HepG2 (cell line): ENCODE results near the gene NIPAL3. TPM values are rescaled to one million over a fixed set of nuclear protein-coding genes. Genes with fewer than 3 reads are reported as not detected.

Experiments used
- ATAC-seq: fragments of 200-7000 bp; cut with Tn5 transposase; 3 replicates; pipeline ENCODE4 v1.9.1; 2020; ENCODE audit warnings: mild to moderate bottlenecking, moderate library complexity
- BruUV-seq: library from RNA; stranded (reverse); fragments of 400-500 nt; replicated peaks from 2 replicates; lab custom pipeline; 2021; lab: Mats Ljungman, UMichigan
- CTCF ChIA-PET: fragments of 300-600 bp; formaldehyde crosslinking; extraction: SDS; loops from one replicate; lab custom pipeline; 2021; ENCODE audit warnings: low total read pairs, inconsistent platforms, low intra/inter-chr PET ratio; lab: Yijun Ruan, JAX
- POLR2A ChIA-PET: fragments of 350-600 bp; sonication (Branson Sonifier 250); formaldehyde crosslinking; loops from one replicate; lab custom pipeline; 2020; ENCODE audit warnings: antibody characterized with exemption, inconsistent platforms; lab: Yijun Ruan, JAX
- DNase-seq: peaks from one replicate; pipeline ENCODE4 v3.0.0-alpha.2; 2015; ENCODE audit warnings: low spot score
- FAIRE-seq: peaks from 3 replicates; lab custom pipeline; 2011; peaks lifted over from hg19 to GRCh38; lab: Jason Lieb, UNC
- H2AFZ ChIP-seq: one replicate; pipeline ENCODE4 v1.6.1; 2011; ENCODE audit warnings: low read length, inconsistent platforms
- H3K27ac ChIP-seq: fragments of 300-600 bp; 3 replicates; pipeline ENCODE4 v1.8.0; 2011; ENCODE audit warnings: mixed run types, mild to moderate bottlenecking, mixed read lengths, low read length, inconsistent platforms; ENCODE audit not compliant: insufficient read depth; ENCODE audit errors: extremely low read length
- H3K27me3 ChIP-seq, 2 experiments: fragments of 200-600 bp in 1 of 2; 2 replicates in 1 of 2; 3 replicates in 1 of 2; pipeline versions ENCODE4 v1.6.0 to v1.8.0; 2011; ENCODE audit warnings: low read length in 2 of 2, mild to moderate bottlenecking in 2 of 2, moderate library complexity in 2 of 2, inconsistent platforms in 1 of 2; ENCODE audit not compliant: insufficient read depth in 2 of 2, control insufficient read depth in 1 of 2
- H3K36me3 ChIP-seq, 2 experiments: fragments of 200-600 bp in 1 of 2; replicated peaks in 1 of 2; 2 replicates in 1 of 2; 3 replicates in 1 of 2; pipeline versions ENCODE4 v1.5.1 to v1.8.0; 2011; ENCODE audit warnings: low read length in 2 of 2, inconsistent platforms in 1 of 2; ENCODE audit not compliant: insufficient read depth in 2 of 2, control insufficient read depth in 1 of 2
- H3K4me1 ChIP-seq: 2 replicates; pipeline ENCODE4 v1.5.1; 2012; ENCODE audit warnings: low read length, inconsistent platforms; ENCODE audit not compliant: insufficient read depth
- H3K4me2 ChIP-seq: 2 replicates; pipeline ENCODE4 v1.6.0; 2011; ENCODE audit warnings: low read depth, low read length, inconsistent platforms
- H3K4me3 ChIP-seq, 3 experiments: fragments of 200-600 bp in 1 of 3; sonication (generic), shearing (Covaris generic) in 1 of 3; replicated peaks in 1 of 3; 2 replicates each; pipeline ENCODE4 v1.5.1; 2011 to 2016; ENCODE audit warnings: low read length in 3 of 3, inconsistent platforms in 2 of 3, low read depth in 2 of 3, mild to moderate bottlenecking in 2 of 3, control low read depth in 1 of 3, mixed read lengths in 1 of 3; ENCODE audit not compliant: insufficient read depth in 1 of 3
- H3K79me2 ChIP-seq: one replicate; pipeline ENCODE4 v1.6.1; 2011; ENCODE audit warnings: low read length, inconsistent platforms; ENCODE audit not compliant: insufficient read depth
- H3K9ac ChIP-seq: 2 replicates; pipeline ENCODE4 v1.6.0; 2011; ENCODE audit warnings: mild to moderate bottlenecking, low read depth, low read length, inconsistent platforms; ENCODE audit not compliant: insufficient read depth
- H3K9me3 ChIP-seq: 2 replicates; pipeline ENCODE4 v1.5.1; 2012; ENCODE audit warnings: mild to moderate bottlenecking, low read length
- H4K20me1 ChIP-seq: 2 replicates; pipeline ENCODE4 v1.6.0; 2011; ENCODE audit warnings: inconsistent platforms, mild to moderate bottlenecking, low read length, moderate library complexity; ENCODE audit not compliant: insufficient read depth
- BHLHE40 ChIP-seq: IDR thresholded peaks from 2 replicates; pipeline ENCODE4 v1.6.1; 2011; ENCODE audit warnings: low read length, improper control_type of control experiment
- FOXK2 ChIP-seq: fragments of 450-650 bp; IDR thresholded peaks from 2 replicates; pipeline ENCODE4 v1.6.1; 2016
- NFYB ChIP-seq: sonication (generic); formaldehyde crosslinking; IDR thresholded peaks from 2 replicates; pipeline ENCODE4 v1.4.0; 2020; ENCODE audit warnings: missing genetic modification reagents
- NFYC ChIP-seq: IDR thresholded peaks from 2 replicates; pipeline ENCODE4 v1.6.1; 2016; ENCODE audit warnings: missing genetic modification reagents, missing compliant biosample characterization
- SOX5 ChIP-seq: IDR thresholded peaks from 2 replicates; pipeline ENCODE4 v1.6.1; 2016; ENCODE audit warnings: borderline replicate concordance
- TOPORS ChIP-seq: sonication (generic); formaldehyde crosslinking; IDR thresholded peaks from 2 replicates; pipeline ENCODE4 v1.8.0; 2023; ENCODE audit warnings: mild to moderate bottlenecking, missing genetic modification reagents
- ZMYM4 ChIP-seq: sonication (generic); formaldehyde crosslinking; IDR thresholded peaks from 2 replicates; pipeline ENCODE4 v1.8.1; 2023; ENCODE audit warnings: mild to moderate bottlenecking, missing genetic modification reagents
- WGBS: methylation state at CpG from one replicate; pipeline ENCODE4 v1.1.6; 2017; ENCODE audit warnings: low lambda C conversion rate; 5-methylcytosine and 5-hydroxymethylcytosine counted together
- in situ Hi-C: cut with HindIII; loops from 2 replicates; pipeline ENCODE4 v1.10.0; 2017; ENCODE audit warnings: low pct_unique_long_range_greater_than_20kb; ENCODE audit not compliant: extremely low pct_ligation_motif_present
- intact Hi-C: fragments of 100-400 bp; cut with micrococcal nuclease; formaldehyde crosslinking; loops from one replicate; pipeline ENCODE4 v1.10.0; 2022; ENCODE audit not compliant: unreplicated experiment
- polyA plus RNA-seq, 8 experiments: library from polyadenylated mRNA; depleted of rRNA in 3 of 8; stranded (reverse) in 7 of 8; unstranded in 1 of 8; fragments of >200 nt; fragmentation: Illumina TruSeq in 4 of 8; extraction: Trizol in 4 of 8; gene quantifications; 2 replicates each; pipeline versions ENCODE4 v1.2.1 to v1.2.3, GENCODE V29; 2011 to 2016; ENCODE audit warnings: low read depth in 4 of 8, missing spikeins in 1 of 8, mixed read lengths in 1 of 8; ENCODE audit not compliant: insufficient read depth in 1 of 8
- total RNA-seq, 5 experiments: library from RNA; depleted of rRNA; stranded (reverse); fragments of >200 nt; fragmentation: Illumina TruSeq; extraction: Trizol; gene quantifications; 2 replicates each; pipeline ENCODE4 v1.2.3, GENCODE V29; 2016; ENCODE audit warnings: low read depth in 1 of 5
- TF ChIP-seq, protein P1 (sequence below): sonication (generic); formaldehyde crosslinking; conservative IDR thresholded peaks from 2 replicates; pipeline ENCODE4 v1.4.0; 2020; ENCODE audit warnings: missing genetic modification reagents

Gene NIPAL3
- total and polyA plus RNA-seq, 2 of the 13 experiments (the other 11 are each of a cell fraction or from before 2014, with no cell fraction given), result 5.6 to 8.6 TPM

DNA sequence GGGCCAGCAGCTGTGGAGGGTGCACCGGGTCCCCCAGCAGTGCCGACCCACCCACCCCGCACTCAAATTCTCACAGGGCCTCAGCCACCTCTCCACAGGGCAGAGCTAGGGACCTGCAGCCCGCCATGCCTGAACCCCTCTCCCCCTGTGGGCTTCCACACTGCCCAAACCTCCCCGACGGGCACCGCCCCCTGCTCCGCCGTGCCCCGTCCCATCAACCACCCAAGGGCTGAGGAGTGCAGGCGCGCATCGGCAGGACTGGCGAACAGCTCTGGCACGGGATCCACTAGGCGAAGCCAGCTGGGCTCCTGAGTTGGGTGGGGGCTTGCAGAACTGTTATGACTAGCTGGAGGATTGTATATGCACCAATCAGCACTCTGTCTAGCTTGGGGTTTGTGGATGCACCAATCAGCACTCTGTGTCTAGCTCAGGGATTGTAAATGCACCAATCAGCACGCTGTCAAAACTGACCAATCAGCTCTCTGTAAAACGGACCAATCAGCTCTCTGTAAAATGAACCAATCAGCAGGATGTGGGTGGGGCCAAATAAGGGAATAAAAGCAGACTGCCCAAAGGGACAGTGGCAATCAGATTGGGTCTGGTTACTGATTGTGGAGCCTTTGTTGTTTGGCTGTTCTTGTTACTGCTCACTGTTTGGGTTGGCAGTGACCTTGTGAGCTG is 74.6 kb downstream of the NIPAL3 start:
- BruUV-seq, result no TSS peak
- H3K4me1 ChIP-seq, result peaks cover 38% of the 10 kb centered on the region
- H3K27ac ChIP-seq, result no peak overlapping the region
- ATAC-seq, result no peak
- no peak for DNase-seq
- 94% methylated on average over 5 of the region's 18 CpGs for WGBS
- H3K9me3 ChIP-seq, result no peaks in the 10 kb centered on the region
- H3K79me2 ChIP-seq, result no peaks in the 10 kb centered on the region
- H4K20me1 ChIP-seq, result no peaks in the 10 kb centered on the region
- H3K9ac ChIP-seq, result no peak overlapping the region
- ChIA-PET POLR2A (interaction anchor here (1.1 to 1.3 kb wide), 2 partner anchors 11 to 12 kb away, joined by 5 to 7 read pairs; partner anchors contain the start of gene RCAN3), CTCF (no interaction called here)
- intact Hi-C loops, result no loop called here
- in situ Hi-C loops, result no loop called here
- H3K36me3 ChIP-seq, result no peaks in the 10 kb centered on the region
- TF ChIP-seq NFYB, result peak; percentile 70
- no peak for TF ChIP-seq FOXK2
- TF ChIP-seq, protein P1, sequence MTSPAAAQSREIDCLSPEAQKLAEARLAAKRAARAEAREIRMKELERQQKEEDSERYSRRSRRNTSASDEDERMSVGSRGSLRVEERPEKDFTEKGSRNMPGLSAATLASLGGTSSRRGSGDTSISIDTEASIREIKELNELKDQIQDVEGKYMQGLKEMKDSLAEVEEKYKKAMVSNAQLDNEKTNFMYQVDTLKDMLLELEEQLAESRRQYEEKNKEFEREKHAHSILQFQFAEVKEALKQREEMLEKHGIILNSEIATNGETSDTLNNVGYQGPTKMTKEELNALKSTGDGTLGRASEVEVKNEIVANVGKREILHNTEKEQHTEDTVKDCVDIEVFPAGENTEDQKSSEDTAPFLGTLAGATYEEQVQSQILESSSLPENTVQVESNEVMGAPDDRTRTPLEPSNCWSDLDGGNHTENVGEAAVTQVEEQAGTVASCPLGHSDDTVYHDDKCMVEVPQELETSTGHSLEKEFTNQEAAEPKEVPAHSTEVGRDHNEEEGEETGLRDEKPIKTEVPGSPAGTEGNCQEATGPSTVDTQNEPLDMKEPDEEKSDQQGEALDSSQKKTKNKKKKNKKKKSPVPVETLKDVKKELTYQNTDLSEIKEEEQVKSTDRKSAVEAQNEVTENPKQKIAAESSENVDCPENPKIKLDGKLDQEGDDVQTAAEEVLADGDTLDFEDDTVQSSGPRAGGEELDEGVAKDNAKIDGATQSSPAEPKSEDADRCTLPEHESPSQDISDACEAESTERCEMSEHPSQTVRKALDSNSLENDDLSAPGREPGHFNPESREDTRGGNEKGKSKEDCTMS (CRISPR knock-in tag), result no peak
- TF ChIP-seq ZMYM4 (CRISPR knock-in tag), result peak; percentile 31; the same call in 1 of the 2 replicates
- TF ChIP-seq NFYC (CRISPR knock-in tag), result peak; percentile 66
- TF ChIP-seq SOX5 (CRISPR knock-in tag), result no peak
- no peak for TF ChIP-seq TOPORS (CRISPR knock-in tag)
- TF ChIP-seq BHLHE40, result no peak
- FAIRE-seq, result no peak
- no peak overlapping the region; the same call in 1 of the 2 replicates for H3K4me2 ChIP-seq
- no peak overlapping the region for H2AFZ ChIP-seq
- no peak overlapping the region for H3K4me3 ChIP-seq
- H3K27me3 ChIP-seq, result no peaks in the 10 kb centered on the region
